Breast epithelium (tissue), 3 donors: Measurements from ENCODE around the gene RBBP5.

Experiments
- POLR2A ChIP-seq: fragments of 450-650 bp; IDR thresholded peaks from one replicate; pipeline ENCODE4 v1.6.1; 2016; ENCODE audit warnings: antibody characterized with exemption, mild to moderate bottlenecking, moderate library complexity
- POLR2AphosphoS5 ChIP-seq, 3 donors: sonication (generic); formaldehyde crosslinking; IDR thresholded peaks; one replicate each; pipeline ENCODE4 v1.6.1; 2017; ENCODE audit warnings: antibody characterized with exemption in 3 of 3
- TF ChIP-seq, protein P1 (sequence below), 3 donors: fragments of 450-650 bp; IDR thresholded peaks; one replicate each; pipeline ENCODE4 v1.5.1; 2016 to 2017; ENCODE audit warnings: antibody characterized with exemption in 3 of 3, mild to moderate bottlenecking in 3 of 3, moderate library complexity in 3 of 3

DNA sequence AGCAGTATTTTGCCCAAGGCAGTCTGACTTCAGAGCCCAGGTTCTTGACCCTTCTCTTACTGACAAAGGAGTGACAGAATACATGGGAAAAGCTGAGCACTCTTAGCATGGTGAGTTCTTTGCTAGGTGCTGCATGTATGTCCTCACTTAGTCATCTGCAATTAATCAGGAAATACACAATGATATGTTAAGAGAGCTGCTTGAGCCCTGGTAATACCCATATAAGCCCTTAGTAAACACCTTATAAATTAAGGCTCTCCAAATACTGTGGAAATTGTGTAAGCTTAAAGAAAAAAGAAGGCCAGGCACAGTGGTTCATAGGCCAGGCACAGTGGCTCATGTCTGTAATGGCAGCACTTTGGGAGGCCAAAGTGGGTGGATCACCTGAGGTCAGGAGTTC lies 23.5 kb downstream of the RBBP5 start:
- TF ChIP-seq, protein P1, sequence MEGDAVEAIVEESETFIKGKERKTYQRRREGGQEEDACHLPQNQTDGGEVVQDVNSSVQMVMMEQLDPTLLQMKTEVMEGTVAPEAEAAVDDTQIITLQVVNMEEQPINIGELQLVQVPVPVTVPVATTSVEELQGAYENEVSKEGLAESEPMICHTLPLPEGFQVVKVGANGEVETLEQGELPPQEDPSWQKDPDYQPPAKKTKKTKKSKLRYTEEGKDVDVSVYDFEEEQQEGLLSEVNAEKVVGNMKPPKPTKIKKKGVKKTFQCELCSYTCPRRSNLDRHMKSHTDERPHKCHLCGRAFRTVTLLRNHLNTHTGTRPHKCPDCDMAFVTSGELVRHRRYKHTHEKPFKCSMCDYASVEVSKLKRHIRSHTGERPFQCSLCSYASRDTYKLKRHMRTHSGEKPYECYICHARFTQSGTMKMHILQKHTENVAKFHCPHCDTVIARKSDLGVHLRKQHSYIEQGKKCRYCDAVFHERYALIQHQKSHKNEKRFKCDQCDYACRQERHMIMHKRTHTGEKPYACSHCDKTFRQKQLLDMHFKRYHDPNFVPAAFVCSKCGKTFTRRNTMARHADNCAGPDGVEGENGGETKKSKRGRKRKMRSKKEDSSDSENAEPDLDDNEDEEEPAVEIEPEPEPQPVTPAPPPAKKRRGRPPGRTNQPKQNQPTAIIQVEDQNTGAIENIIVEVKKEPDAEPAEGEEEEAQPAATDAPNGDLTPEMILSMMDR (IDR thresholded peaks at IDR 0.05): no peak
- TF ChIP-seq POLR2A (no peak), POLR2AphosphoS5 (IDR thresholded peaks at IDR 0.05) (no peak)
